SK-N-SH treated with all-trans-retinoic acid at 6 μM for 48 hours (cell line): ENCODE data around the gene MPC1.

Experiments
- ARNTL ChIP-seq: fragments of 450-650 bp; formaldehyde crosslinking; IDR thresholded peaks from 2 replicates; pipeline ENCODE4 v1.5.0; 2020; ENCODE audit warnings: low read depth, mild to moderate bottlenecking, moderate library complexity, borderline replicate concordance
- CREB5 ChIP-seq: fragments of 250-450 bp; sonication (Bioruptor Pico); IDR thresholded peaks from 2 replicates; pipeline ENCODE4 v1.5.1; 2020; ENCODE audit warnings: low read depth, mild to moderate bottlenecking, moderate library complexity
- POU6F1 ChIP-seq: fragments of 250-450 bp; sonication (Bioruptor Pico); IDR thresholded peaks from 2 replicates; pipeline ENCODE4 v1.8.0; 2021; ENCODE audit warnings: low read depth, mild to moderate bottlenecking, moderate library complexity, borderline replicate concordance
- ZC3H10 ChIP-seq: fragments of 250-450 bp; sonication (Bioruptor Pico); IDR thresholded peaks from 2 replicates; pipeline ENCODE4 v1.5.1; 2021; ENCODE audit warnings: mild to moderate bottlenecking, moderate library complexity
- TF ChIP-seq, protein P1 (sequence below): fragments of 250-450 bp; sonication (Bioruptor Pico); IDR thresholded peaks from 2 replicates; pipeline ENCODE4 v1.8.0; 2020; ENCODE audit warnings: mild to moderate bottlenecking, moderate library complexity, borderline replicate concordance

DNA sequence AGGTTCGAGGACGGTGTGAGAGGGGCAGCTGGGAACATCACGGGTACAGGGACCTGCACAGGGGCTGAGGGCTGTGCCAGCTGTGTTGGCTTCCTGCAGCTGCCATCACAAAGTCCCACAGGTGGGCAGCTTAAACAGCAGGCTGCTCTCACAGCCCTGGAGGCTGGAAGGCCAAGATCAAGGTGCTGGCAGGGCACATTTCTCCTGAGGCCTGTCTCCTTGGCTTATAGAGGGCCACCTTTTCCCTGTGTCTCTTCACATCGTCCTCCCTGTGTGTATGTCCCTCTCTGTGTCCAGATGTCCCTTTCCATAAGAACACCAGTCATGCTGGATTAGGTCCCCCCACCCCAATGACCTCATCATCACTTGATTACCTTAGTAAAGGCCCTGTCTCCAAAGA, 15.1 kb upstream of the MPC1 start:
- TF ChIP-seq, protein P1, sequence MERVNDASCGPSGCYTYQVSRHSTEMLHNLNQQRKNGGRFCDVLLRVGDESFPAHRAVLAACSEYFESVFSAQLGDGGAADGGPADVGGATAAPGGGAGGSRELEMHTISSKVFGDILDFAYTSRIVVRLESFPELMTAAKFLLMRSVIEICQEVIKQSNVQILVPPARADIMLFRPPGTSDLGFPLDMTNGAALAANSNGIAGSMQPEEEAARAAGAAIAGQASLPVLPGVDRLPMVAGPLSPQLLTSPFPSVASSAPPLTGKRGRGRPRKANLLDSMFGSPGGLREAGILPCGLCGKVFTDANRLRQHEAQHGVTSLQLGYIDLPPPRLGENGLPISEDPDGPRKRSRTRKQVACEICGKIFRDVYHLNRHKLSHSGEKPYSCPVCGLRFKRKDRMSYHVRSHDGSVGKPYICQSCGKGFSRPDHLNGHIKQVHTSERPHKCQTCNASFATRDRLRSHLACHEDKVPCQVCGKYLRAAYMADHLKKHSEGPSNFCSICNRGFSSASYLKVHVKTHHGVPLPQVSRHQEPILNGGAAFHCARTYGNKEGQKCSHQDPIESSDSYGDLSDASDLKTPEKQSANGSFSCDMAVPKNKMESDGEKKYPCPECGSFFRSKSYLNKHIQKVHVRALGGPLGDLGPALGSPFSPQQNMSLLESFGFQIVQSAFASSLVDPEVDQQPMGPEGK (CRISPR knock-in tag) = no peak
- TF ChIP-seq CREB5 (CRISPR knock-in tag) = no peak
- no peak for TF ChIP-seq ARNTL (CRISPR knock-in tag)
- TF ChIP-seq ZC3H10 (CRISPR knock-in tag) = no peak
- no peak for TF ChIP-seq POU6F1 (CRISPR knock-in tag)
